GM12892 (cell line): Measurements from ENCODE around the gene SORT1.

ENCODE experiments used
- POLR2A ChIP-seq: IDR thresholded peaks from 2 replicates; pipeline ENCODE4 v1.6.1; 2011; ENCODE audit warnings: low read depth, low read length, control low read depth
- POLR2AphosphoS5 ChIP-seq: IDR thresholded peaks from 2 replicates; pipeline ENCODE4 v1.6.1; 2011; ENCODE audit warnings: low read depth, low read length, control low read depth

DNA sequence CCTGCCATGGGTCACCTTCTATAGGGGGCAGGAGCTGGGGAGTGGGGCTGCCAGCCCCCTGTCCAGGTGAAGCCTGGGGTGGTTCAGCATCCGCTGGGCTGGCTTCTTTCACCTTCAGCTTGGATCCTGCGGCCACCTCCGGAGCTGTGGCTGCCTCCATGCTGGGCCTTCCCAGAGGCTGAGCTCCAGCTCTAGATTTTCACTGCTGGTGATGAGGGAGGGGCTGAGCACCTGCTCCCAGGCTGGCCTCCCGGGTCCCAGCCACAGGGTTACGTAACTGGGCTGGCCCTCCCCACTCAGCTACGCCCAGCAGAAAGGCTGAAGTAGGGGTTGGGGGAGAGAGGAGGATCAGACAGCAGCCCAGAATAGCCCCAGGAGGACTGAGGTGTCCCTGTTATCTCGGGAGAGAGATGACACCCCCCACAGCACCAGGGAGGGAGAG, 90.9 kb downstream of the SORT1 start, which contains the start of gene MYBPHL:
- TF ChIP-seq POLR2AphosphoS5, result no peak
- no peak for TF ChIP-seq POLR2A
